Measurements from ENCODE around the gene EIF4H.

EIF4H gene

DNA sequence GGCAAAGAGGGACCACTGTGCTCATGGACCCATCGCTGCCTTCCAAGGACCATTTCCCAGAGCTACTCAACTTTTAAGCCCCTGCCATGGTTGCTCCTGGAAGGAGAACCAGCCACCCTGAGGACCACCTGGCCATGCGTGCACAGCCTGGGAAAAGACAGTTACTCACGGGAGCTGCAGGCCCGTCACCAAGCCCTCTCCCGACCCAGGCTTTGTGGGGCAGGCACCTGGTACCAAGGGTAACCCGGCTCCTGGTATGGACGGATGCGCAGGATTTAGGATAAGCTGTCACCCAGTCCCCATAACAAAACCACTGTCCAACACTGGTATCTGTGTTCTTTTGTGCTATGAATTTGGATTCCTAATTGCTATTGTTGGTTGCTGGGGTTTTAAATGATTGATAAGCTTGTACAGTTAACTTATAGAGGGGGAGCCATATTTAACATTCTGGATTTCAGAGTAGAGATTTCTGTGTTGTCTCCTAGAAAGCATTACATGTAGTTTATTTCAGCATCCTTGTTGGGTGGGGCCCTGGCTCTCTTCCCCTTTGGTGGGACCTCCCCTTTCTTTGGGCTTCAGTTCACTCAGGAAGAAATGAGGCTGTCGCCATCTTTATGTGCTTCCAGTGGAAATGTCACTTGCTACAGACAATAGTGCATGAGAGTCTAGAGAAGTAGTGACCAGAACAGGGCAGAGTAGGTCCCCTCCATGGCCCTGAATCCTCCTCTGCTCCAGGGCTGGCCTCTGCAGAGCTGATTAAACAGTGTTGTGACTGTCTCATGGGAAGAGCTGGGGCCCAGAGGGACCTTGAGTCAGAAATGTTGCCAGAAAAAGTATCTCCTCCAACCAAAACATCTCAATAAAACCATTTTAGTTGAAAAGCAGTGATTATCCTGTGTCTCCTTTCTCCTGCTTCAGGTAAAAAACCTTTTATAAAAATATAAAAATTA is 55.1 kb downstream of the EIF4H start:
- DNase-seq, result no peak

DNA sequence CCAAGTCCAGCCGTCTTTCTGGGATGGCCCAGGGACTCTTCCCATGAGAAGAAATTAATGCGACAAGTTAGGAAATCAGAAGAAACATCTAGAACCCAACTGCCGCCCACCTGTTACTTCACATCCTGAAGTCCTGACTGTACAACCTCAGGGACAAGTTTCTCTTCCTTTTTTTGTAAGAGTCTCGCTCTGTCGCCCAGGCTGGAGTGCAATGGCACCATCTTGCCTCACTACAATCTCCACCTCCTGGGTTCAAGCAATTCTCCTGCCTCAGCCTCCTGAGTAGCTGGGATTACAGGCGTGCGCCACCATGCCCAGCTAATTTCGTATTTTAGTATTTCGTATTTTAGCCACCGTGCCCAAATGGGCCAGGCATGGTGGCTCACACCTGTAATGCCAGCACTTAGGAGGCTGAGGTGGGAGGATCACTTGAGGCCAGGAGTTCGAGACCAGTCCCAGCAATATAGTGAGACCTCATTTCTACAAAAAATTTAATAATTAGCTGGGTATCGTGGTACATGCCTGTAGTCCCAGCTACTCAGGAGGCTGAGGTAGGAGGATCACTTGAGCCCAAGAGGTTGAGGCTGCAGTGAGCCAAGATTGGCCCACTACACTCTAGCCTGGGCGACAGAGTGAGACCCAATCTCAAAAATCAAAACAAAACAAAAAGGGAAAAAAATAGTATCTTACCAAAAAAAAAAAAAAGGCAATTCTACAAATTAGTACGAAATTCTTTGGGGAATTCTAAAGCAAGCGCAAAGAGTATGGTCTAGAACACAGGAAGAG is 56.5 kb downstream of the EIF4H start:
- peak; percentile 33 for DNase-seq

DNA sequence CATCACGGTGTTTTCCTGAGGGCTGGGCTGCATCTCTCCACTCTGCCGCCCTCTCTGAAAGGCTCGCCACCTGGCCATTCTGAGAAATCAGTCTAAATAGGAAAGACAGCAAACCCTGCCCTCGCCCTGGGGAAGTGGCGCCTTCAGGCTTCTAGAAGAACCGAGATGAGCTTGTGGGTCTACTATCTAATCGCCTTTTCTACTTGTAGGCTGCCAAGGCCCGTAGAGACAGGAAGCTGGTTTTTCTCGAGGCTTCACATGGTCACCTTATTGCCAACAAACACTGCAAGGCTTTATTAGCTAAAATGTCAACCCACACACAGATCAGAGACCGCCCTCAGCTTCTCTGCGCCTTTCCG is 57.1 kb downstream of the EIF4H start:
- peak; percentile 62 for DNase-seq

DNA sequence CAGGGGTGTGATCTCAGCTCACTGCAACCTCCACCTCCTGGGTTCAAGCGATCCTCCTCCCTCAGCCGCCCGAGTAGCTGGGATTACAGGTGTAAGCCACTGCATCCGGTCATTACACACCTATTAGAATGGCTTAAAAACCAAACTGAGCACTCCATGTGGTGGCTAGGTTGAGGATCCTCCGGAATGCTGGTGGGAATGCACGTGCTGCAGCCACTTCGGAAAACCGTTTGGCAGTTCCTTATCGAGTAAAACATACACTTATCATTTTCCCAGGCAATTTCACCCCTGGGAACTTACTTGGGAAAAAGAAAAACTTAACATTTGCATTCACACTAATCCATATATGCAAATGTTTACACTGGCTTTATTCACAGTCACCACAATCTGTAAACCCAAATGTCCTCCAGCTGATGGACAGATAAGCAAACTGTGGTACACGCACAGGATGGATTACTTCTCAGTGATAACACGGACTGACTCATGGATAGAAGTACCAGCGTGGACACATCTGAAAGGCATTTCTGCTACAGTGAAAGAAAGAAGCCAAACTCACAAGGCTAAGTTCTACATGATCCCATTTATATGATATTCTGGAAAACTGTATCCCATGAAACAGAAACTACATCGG is 59.6 kb downstream of the EIF4H start:
- DNase-seq, result no peak

DNA sequence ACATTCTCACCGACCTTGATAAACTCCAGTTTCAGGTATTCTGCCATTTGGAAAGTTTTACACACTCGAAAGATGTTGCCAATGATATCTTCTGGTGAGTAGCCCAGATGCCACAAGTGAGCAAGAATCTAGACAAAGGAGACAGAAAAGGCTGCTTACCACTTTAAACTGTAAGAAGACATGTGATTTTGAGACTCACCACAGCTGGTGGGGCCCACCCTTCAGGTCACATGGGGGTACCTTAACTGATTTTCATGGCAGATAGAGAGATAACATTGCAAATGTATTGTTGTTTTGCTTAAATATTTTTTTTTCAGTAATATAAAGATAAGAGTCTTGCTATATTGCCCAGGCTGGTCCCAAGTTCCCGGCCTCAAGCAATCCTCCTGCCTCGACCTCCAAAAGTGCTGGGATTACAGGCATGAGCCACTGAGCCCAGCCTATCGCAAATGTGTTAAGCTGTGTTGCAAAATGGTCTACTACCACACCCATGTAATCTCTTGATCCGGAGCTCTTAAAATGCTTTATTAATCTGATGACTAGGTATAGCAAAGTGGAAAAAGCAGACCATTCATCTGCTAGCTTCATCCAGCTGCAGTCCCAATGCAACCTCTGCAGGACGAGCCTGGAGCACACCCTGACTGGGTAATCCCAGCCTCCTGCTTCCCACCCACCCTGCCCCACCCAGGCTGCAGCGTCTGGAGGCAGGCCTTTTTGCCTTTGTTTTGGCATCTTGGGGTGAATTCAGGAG is 61.5 kb downstream of the EIF4H start:
- DNase-seq, result no peak

DNA sequence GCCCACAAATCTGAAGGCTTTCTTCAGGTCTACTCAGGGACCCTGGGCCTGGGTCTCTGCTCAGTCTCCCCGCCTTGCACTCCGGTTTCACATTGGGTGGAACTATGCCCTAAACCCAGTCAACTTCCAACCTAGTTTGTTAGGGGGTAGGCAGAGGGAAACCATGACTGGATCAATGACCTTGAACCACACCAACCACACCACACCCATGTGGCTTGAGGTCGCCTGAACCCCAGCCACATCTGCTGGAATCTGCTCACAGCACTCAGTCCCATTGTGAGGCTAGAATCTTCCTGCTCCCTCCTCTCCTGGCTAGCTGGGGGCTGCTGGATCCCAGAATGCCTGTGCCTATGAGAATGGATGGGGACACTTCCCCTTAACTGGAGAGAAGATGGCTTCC is 62.1 kb downstream of the EIF4H start:
- DNase-seq, result no peak

DNA sequence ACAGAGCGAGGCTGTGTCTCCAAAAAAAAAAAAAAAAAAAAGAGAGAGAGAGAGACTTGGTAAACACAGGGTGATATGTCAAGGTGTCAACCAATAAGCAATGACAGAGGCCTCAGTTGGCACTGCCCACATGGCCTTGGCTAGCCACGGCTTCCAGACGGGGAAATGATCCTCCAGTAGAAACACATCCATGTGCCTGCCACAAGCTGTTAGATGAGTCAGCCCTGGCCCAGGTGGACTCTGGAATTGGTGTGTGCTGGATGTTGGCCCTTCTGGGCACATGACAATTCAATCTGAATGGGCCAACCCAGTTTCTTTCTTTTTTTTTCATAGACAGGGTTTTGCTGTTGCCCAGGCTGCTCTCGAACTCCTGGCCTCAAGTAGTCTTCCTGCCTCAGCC is 66.3 kb downstream of the EIF4H start:
- no peak for DNase-seq

DNA sequence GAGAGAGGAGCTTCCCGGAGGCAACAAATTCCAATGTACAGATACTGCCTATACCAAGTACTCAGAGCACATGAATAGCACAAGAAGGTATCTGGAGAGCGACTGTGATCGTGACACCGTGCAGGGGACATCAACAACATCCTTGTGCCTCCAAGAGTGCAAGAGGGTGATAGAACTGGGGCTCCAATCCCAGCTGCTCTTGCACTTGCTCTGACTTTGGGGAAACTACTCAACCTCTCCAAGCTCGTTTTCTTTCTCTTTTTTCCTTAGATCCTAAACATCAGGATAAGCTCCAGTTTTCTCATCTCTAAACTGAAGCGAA is 67.9 kb downstream of the EIF4H start:
- DNase-seq, result no peak

DNA sequence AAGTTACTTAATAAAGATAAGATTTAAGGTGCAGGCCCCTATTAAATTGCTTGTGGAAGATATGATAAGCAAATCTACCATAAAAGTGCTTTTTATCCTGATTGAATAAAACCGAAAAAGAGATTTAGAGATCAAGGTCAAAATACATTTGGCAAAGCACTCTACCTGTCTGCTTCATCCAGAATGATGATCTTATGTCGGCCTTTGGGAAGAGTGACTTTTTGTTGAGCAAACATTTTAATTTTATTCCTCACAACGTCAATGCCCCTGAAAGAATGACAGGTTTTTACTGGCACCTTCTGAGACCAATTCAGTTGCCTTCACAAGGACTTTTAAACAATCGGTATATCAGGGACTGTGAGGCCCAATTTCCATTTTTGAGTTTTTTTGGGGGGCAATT is 72.3 kb downstream of the EIF4H start:
- no peak for DNase-seq
